Osteocyte (in vitro differentiated cells): ENCODE measurements around the gene FBXO41. TPM values are rescaled to one million over a fixed set of nuclear protein-coding genes. Genes with fewer than 3 reads are reported as not detected.

Experiments used
- DNase-seq: peaks from one replicate; pipeline ENCODE4 v3.0.0; 2021; ENCODE audit warnings: mixed read lengths; ENCODE audit not compliant: unreplicated experiment; ENCODE audit errors: extremely low spot score
- H3K27ac Mint-ChIP-seq: one replicate; pipeline ENCODE4 v1.8.0; 2021; ENCODE audit warnings: mild to moderate bottlenecking, mixed read lengths; ENCODE audit not compliant: unreplicated experiment
- H3K27me3 Mint-ChIP-seq: one replicate; pipeline ENCODE4 v1.8.0; 2021; ENCODE audit warnings: mixed read lengths; ENCODE audit not compliant: unreplicated experiment
- H3K36me3 Mint-ChIP-seq: one replicate; pipeline ENCODE4 v1.8.0; 2021; ENCODE audit warnings: mixed read lengths; ENCODE audit not compliant: unreplicated experiment
- H3K4me1 Mint-ChIP-seq: one replicate; pipeline ENCODE4 v1.8.0; 2021; ENCODE audit warnings: mixed read lengths; ENCODE audit not compliant: unreplicated experiment
- H3K4me3 Mint-ChIP-seq: one replicate; pipeline ENCODE4 v1.8.0; 2021; ENCODE audit warnings: mild to moderate bottlenecking, moderate library complexity, mixed read lengths; ENCODE audit not compliant: unreplicated experiment
- H3K9me3 Mint-ChIP-seq: one replicate; pipeline ENCODE4 v1.8.0; 2021; ENCODE audit warnings: mixed read lengths; ENCODE audit not compliant: unreplicated experiment
- total RNA-seq: library from RNA; stranded (reverse); gene quantifications from 2 replicates; pipeline ENCODE4 v1.2.1, GENCODE V29; 2021
- TF ChIP-seq, protein P1 (sequence below): fragments of 200-600 bp; sonication (generic); IDR thresholded peaks from 2 replicates; pipeline ENCODE4 v1.5.0; 2021; ENCODE audit warnings: antibody characterized with exemption, mild to moderate bottlenecking, moderate library complexity

The FBXO41 gene
- total RNA-seq, 1 donor from 2014 or later: 1.6 TPM

DNA sequence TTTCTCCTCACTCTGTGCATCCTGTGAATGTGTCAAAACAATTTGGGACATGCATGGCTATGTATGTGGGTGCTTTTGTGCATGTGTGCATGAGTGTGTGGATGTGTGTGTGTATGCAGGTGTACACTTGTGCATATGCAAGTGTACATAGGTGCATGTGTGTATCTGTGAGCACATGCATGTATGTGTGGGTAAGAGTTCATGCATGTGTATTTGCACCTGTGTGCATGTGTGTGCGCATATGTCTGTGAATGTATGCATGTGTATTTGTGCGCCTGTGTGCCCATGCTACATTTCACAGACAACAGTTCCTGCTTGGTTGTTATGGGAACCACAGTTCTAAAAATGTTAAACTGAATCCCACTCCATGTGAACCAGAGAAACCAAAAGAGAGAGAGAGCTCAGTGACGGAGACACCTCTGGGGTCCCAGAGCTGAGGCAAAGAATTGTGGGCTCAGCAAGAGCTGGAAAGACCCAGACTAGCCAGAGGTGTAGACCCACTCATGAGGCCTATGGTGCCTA lies 1.9 kb upstream of the FBXO41 start:
- H3K36me3 Mint-ChIP-seq: no peaks in the 10 kb centered on the region
- H3K27me3 Mint-ChIP-seq: peaks cover 62% of the 10 kb centered on the region
- H3K4me3 Mint-ChIP-seq: no peak overlapping the region
- TF ChIP-seq, protein P1, sequence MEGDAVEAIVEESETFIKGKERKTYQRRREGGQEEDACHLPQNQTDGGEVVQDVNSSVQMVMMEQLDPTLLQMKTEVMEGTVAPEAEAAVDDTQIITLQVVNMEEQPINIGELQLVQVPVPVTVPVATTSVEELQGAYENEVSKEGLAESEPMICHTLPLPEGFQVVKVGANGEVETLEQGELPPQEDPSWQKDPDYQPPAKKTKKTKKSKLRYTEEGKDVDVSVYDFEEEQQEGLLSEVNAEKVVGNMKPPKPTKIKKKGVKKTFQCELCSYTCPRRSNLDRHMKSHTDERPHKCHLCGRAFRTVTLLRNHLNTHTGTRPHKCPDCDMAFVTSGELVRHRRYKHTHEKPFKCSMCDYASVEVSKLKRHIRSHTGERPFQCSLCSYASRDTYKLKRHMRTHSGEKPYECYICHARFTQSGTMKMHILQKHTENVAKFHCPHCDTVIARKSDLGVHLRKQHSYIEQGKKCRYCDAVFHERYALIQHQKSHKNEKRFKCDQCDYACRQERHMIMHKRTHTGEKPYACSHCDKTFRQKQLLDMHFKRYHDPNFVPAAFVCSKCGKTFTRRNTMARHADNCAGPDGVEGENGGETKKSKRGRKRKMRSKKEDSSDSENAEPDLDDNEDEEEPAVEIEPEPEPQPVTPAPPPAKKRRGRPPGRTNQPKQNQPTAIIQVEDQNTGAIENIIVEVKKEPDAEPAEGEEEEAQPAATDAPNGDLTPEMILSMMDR: no peak
- H3K9me3 Mint-ChIP-seq: no peaks in the 10 kb centered on the region
- H3K4me1 Mint-ChIP-seq: peaks cover 5% of the 10 kb centered on the region
- no peak for DNase-seq
- no peak overlapping the region for H3K27ac Mint-ChIP-seq

DNA sequence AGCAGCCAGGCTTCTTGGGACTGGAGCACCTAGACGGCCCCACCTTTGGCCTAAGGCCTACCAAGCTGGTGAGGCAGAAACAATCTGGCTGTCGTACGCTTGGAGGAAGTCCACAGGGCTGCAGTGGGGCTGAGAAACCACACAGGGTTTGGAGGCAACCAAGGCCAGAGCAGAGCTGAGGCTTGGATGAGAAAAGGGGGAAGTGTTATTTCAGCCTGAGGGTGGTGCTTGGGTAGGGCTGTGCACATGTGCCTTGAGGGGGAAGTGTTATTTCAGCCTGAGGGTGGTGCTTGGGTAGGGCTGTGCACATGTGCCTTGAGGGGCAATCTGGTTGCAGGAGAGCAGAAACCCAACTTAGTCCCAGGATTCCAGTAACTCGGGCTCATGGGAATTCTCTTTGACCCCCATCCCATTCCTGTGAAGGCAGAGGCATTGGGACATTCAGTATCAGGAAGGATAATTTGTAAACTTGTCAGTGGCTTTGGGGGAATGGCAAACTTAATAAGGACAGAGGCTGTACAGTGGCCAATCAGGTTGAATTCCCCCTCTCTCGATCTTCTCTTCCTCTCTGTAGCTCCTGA lies 971 bp upstream of the FBXO41 start:
- Mint-ChIP-seq H3K4me1 (peaks cover 3% of the 10 kb centered on the region), H3K4me3 (peak overlapping the region; percentile 55), H3K9me3 (no peaks in the 10 kb centered on the region), H3K27ac (no peak overlapping the region), H3K36me3 (no peaks in the 10 kb centered on the region), H3K27me3 (peaks cover 56% of the 10 kb centered on the region)
- TF ChIP-seq, protein P1: no peak
- DNase-seq: no peak

DNA sequence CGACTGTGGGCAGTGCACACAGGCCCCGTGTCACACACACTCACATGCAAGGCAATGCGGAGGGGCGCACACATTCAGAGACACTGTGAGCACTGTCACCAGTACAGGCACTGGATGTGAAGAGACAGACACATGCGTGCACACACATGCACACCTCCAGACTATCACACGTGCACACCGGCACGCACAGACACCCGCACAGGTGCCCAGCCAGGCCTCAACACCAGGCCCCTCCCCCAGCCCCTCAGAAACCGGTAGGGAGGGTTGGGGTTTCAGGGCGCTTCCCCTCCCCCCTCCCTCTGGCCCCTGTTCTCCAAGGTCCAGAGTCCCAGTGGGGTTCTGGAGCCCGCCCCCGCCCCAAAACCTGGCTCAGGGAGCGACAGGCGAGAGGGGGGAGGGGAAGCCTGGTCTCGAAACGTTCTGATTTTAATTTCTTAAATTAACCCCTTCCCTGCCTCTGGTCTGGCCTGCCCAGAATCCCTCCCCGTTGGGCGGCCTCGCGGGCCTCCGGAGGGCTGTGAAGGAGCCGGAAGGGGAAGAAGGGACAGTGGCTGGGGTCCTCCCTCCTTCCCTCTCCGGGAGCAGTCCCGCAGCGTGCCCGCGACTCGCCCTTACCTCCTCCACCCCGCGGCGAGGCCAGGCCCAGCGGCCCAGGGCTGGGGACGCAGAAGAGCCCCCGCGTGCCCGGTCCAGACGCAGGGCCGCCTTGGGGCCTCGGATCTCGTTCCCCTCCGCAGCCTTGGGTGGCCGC lies 558 bp downstream of the FBXO41 start:
- Mint-ChIP-seq H3K4me3 (peak overlapping the region; percentile 68), H3K4me1 (peaks cover 3% of the 10 kb centered on the region), H3K9me3 (no peaks in the 10 kb centered on the region), H3K36me3 (no peaks in the 10 kb centered on the region), H3K27me3 (peaks cover 52% of the 10 kb centered on the region), H3K27ac (no peak overlapping the region)
- no peak for DNase-seq
- TF ChIP-seq, protein P1: no peak

DNA sequence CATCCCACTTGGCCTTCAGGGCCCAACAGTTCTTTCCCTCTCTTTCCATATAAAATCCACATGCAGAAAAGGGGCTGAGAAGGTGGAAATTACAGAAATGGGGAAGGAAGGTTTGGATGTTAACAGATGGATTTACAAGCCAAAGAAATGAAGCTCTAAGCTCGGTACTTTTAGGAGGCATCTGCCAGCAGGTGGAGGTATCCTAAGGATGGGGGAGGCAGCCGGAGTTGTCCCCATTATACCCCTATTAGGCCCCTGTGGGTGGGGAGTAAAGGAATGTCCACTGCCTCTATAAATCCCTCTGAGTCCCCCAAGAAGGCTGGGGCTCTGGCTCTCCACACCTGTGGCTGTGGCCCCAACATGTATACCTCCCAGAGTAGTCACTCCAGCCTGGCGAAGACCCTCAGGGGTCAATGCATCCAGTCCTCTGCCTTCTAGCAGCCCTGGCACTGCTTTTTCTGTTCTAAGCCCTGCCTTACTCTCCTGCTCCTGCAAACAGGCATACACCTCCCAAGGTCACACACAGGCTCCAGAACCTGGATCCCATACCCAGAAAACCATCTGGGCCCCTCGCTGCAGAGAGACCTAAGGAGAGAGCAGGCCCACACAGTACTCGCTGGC lies 1.2 kb downstream of the FBXO41 start:
- peaks cover 3% of the 10 kb centered on the region for H3K4me1 Mint-ChIP-seq
- H3K4me3 Mint-ChIP-seq: peak overlapping the region; percentile 68
- peaks cover 52% of the 10 kb centered on the region for H3K27me3 Mint-ChIP-seq
- no peak overlapping the region for H3K27ac Mint-ChIP-seq
- no peaks in the 10 kb centered on the region for H3K36me3 Mint-ChIP-seq
- H3K9me3 Mint-ChIP-seq: no peaks in the 10 kb centered on the region
- TF ChIP-seq, protein P1: no peak
- DNase-seq: no peak

DNA sequence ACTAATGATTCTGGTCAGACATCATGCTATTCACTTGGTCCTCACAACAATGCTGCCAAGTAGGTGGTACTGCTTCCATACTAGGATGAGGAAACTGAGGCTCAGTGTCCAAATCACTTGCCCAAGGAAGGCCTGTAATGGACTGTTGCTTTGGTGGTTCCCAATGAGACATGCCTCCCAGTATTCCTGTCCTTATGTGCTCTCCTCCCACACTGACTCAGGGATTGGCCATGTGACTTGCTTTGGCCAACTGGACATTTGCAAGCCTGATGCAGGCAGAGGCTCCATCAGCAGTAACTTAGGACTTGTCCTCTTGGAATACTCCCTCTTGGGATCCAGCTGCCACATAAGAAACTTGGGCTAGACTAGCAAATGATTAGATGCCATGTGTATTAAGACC lies 3.0 kb downstream of the FBXO41 start:
- H3K4me3 Mint-ChIP-seq: no peak overlapping the region
- no peaks in the 10 kb centered on the region for H3K36me3 Mint-ChIP-seq
- H3K9me3 Mint-ChIP-seq: no peaks in the 10 kb centered on the region
- peaks cover 47% of the 10 kb centered on the region for H3K27me3 Mint-ChIP-seq
- no peak for DNase-seq
- TF ChIP-seq, protein P1: no peak
- H3K4me1 Mint-ChIP-seq: peaks cover 3% of the 10 kb centered on the region
- no peak overlapping the region for H3K27ac Mint-ChIP-seq
